HG03196 (cell line): ENCODE results near the gene NCKAP5.

ENCODE experiments used
- ATAC-seq: cut with Tn5 transposase; IDR thresholded peaks from one replicate; pipeline ENCODE4 v1.9.1; 2021; ENCODE audit not compliant: unreplicated experiment

The NCKAP5 gene

DNA sequence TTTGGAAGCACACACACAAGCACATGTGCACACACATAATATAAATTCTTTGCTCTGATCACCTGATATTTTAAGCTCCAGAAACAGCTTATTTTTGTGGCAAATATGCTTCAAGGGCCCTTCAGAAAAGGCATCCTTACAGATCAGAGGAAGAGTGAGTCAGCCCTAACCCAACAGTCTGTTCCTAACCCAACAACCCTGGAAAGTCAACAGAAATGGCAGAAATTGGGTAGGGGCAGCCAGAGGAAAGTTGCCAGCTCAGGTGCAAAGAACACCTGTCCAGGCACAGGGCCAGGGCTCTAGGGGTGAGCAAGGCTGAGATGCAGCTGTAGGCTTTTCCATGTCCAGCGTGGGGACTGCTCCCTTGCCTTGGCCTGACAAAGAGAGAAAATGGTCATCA lies 6.4 kb upstream of the NCKAP5 start:
- no peak for ATAC-seq

DNA sequence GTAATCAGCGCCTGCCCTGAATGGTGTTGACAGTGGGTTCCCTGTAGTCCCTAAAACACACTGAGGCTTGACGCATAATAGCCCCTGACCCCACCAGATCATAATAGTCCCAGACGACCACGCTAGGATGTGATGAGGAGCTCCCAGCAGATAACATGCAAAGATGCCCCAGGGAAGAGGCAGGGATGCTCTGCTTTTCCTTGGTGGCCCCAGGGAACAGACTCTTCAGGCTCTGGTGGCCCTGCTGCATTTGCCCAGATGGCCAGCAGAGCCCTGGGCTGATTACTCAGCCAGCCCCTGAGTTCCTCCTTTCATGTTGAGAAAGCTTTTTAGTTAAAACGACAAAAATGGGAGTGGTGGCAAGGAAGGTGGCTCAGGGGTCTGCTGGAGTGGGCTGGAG lies 5.9 kb upstream of the NCKAP5 start:
- ATAC-seq = no peak

DNA sequence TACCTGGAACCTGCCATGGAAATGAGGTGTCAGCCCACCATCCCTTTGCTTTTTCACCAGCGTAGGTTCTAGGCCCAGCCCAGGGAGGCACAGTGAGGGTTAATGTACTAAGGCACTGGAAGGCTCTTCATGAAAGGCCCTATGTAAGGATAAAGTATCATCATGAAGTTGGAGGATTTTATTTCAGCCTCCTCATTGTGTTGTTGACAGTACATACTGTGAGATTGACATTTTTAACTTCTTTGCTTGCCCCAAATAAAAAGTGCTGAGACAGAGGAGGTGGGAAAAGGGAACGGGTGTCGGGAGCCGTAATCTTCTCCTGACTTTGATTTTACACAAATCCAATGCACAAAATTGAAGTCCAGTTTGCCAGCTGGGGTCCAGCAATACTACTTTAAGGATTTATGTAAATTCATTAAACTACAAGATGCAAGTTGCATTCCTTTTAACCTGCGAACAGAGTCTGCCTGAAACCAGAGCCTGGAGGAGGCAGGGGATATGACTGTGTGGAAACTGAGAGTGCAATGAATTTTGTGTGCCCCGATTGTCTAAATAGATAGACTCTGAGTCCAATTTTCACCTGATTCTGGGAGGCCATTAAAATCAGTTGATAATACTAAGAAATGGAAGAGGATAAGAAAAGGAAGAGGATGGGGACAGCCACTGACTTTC lies 5.4 kb upstream of the NCKAP5 start:
- ATAC-seq = no peak

DNA sequence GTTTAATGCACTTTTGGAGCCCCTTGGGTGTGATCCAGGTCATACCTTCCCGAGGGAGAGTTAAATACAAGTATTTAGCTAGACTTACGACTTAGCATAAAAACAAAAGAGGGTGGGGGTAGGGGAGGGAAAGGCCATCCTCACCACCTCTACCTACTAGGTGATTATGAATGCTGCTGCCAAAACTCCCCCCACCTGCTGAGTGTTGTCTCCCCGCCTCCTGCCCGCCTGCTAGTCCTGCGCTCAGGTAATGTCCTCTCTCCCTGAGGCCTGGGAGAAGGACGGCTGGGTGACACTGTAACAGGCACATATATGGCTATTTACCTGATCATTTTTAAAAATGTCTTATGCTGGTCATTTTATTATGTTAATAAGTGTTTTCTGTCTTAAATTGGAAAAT lies 3.0 kb upstream of the NCKAP5 start:
- ATAC-seq = no peak

DNA sequence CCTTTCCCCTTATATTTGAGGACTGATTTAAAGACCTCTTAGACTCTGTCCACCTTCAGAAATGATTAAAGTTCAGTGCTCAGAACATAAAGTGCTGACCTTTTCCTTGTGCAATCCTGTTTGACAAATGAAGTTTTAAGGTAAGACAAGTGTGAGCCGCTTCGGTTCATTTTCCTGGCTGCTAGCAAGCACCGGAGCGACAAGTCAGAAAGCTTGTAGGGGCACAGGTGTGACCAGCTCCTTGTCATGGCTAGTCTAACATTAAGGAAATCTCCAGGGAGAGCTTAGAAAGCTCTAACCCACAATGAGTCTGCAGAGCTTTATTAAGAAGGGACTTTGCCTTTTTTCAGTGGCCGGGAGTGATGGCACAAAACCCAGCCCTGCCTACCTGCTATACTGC lies 2.3 kb upstream of the NCKAP5 start:
- no peak for ATAC-seq

DNA sequence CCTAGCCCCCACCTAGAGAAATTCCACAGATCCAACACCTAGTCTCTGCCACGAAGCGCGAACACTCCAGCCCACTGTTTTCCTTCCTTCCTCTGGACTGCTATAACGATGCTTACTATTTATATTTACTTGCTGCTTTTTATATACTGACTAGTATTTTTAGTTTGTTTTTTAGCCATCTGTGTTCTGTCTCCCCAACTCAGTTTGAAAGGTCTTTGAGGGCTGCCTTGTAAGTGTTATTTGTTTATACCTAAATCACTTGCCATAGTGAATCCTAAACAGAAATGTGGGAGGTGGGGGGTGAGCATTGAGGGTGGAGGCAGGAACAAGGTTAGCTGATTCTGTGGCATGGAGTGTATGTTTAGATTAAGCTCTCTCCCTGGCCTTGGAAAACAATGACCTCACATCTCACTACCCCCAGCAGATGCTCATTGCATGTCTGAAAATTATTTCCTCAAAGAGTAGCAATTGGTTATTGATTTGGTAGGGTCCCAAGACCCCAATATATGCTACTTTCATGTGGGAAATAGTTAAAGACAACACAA lies 1.1 kb upstream of the NCKAP5 start:
- no peak for ATAC-seq

DNA sequence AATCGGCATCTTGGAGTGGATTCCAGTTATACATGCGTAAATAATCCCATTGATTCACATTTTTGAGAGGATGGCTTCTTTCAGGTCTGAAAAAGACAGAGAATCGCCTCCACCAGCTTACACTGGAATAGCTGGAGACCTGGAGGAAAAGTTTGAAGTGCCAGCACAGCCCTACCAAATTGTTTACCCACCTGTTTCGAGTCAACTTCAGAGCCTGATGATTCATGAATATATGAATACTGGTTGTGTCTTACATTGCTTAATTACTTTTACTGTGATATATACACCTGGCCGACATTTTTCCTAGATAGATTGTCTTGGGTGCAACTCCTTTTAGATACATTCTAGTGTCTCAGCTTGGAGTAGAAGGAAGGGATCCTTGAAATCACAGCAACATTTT lies 335 bp upstream of the NCKAP5 start:
- no peak for ATAC-seq

DNA sequence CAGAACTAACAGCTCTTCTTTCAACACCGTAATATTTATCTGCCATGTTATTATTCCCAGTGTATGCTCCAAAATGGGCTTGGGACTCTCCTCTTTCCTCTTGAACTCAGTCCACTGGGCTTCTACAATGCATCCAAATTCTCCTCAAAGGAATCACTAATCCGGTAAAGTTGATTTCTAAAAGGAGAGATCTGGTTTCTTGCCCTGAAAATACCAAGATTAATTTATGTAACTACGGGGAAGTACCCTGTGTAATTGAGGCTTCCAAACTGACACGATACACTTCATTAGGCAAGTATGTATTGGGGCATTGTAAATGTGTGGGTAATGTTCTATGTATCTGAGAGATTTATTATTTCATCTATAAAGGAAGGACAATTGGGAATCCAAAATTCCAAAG lies 5.7 kb downstream of the NCKAP5 start:
- ATAC-seq = no peak

DNA sequence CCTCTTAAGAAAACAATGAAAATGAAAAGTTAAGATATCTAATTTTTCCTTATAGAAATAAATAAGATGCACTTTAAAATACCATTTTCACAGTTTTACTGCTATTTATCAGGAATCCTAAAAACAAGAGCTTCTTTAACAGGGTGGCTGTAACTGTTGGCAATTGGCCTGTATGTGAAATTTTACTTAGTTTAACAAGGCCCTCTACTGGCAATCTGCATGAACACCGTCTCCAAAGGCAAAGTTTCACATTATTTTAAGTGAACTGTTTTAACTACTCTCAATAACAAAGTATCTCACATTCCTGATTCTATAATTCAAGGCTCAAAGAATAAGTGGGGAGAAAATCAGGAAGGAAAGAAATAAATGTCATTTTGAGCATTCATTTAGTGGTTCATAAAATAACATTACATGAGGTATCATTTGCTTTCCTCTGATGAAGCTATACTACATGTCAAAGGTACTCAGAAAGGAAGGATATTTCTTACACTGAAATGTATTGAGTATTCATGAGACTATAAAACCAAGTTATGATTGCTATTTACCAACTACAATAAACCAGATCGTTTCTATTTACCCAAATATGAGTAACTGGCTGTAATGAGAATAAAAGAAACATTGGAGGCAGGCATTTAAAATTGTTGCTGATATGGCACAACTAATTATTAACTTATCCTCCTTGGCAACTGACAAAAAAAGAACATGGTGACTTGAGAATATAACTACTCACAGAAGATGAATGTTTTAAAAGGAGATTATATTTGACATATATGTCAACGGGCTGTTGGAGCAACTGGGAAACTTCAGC lies 7.0 kb downstream of the NCKAP5 start:
- ATAC-seq = peak; percentile 58

DNA sequence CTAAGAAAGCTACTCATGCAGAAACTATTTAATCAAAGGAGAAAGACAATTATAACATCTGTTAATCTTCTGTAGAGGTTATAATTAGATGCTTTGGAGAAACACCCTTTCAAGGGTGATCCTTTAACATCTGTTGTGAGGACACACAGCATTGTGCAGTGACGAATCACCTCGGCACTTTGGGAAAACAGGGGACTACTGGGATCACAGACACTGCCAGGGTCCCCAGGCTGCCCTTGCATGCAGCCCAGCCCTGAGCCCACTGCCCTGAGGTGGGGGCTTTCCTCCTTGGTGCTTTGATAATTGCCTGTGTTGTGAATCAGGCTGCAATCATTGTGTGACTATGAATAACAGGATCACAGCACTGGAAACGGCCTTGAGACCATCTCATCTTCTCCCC lies 10.6 kb downstream of the NCKAP5 start:
- ATAC-seq = no peak

DNA sequence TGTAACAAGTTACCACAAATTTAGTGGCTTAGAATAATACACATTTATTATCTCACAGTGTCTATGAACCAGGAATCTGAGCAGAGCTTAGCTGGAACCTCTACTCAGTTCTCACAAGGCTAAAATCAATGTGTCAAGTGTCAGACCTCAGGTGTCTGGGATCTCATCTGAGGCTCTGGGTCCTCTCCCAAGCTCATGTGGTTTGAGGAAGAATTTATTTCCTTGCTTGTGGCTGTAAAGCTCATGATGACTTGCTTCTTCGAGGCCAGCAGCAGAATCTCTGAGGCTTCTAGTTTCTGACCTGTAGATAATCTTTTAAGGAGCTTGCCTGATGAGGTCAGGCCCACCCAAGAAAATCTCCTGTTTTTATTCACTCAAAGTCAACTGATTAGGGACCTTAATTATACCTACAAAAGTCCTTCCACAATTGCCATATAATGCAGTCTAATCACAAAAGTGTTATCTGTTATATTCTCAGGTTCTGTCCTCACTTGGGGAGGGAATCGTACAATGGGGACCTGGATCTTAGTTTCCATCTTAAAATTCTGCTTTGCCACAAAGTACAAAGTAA lies 14.3 kb downstream of the NCKAP5 start:
- ATAC-seq = no peak

DNA sequence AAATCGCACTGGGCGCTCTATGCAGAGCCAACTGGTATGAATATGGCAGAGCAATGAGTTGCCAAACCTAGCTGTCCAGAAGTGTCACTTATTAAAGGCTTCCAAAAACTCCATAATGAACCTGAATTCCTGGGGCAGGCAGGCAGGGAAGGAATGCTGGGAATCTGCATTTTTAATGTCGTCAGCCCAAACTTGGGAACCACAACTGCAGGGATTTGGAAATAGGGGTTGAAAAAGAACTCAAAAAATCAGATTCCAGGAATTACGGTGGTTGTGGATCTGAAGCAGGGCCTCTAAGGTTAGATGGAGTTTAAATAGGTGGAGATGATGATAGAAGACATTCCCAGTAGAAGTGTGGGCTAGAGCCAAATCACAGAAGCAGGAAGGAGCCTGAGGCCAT lies 15.0 kb downstream of the NCKAP5 start:
- ATAC-seq = no peak

DNA sequence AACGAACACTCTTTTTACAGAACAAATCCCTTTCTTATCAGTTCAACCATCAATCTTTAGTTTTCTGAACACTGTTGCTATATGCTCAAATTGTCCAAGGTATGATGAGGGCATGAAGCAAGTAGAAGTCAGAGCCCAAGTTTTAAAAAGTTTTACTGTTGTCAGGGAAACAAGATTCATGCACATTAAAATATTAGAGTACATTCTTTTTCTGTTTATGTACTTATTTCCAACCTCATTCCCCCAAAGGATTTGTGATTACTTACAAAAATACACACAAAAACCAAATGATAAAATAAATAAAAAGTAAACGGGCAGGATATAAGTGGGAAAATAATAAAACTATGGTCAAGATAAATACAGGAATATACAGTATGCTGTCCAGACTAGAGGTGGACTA lies 15.4 kb downstream of the NCKAP5 start:
- ATAC-seq = no peak

DNA sequence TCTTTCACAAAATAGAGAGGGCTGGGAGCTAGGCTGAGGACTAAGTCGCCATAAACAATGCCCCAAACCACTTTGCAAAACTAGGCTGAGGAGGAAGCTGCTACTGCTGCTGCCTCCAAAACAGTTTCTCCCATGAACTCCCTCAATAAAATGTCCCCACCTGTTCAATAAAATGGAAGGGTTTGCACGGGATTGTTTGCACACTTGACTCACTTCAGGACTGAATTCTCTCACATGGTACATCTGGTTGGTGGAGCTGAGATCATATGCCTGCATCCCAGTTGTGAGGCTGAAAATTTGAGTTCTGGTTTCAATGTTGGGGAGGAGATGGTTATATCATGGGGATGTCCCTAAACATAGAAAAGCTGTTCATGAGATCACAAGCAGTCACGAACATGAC lies 26.5 kb downstream of the NCKAP5 start:
- no peak for ATAC-seq

DNA sequence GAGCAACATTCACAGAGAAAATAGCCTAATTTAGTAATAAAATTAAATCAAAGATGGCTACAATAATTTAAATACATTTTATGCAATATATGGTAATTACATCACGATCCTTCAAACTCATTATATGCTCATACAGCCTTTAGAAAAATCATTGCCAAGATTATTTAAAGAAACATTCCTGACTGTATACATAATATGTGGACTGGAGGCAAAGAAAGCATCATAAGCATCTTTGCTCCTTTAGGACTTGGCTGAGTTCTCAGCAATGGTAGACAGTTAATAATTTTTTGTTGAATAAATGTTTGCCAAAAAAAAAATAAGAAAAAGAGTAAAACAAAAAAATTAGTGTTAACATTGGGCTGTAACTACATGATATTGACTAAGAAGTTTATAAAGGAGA lies 26.9 kb downstream of the NCKAP5 start:
- no peak for ATAC-seq

DNA sequence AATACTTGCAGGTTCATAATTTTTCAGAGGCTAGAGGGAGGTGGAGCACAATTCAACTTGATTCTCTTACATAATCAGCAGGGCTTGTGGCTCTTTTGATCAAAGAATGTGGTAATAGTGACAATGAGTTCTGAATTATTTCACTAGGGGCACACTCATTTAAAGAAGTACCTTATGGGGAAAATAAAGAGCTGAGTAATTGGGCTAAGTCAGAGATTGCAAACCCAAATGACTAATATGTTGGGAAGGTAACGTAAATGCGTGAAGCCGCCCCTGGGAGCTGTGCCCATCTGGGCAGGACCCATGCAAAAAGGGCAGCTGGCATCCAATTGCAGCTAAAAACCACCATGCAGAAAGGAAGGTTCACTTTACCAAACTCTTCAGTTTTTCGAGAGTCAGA lies 35.3 kb downstream of the NCKAP5 start:
- no peak for ATAC-seq

DNA sequence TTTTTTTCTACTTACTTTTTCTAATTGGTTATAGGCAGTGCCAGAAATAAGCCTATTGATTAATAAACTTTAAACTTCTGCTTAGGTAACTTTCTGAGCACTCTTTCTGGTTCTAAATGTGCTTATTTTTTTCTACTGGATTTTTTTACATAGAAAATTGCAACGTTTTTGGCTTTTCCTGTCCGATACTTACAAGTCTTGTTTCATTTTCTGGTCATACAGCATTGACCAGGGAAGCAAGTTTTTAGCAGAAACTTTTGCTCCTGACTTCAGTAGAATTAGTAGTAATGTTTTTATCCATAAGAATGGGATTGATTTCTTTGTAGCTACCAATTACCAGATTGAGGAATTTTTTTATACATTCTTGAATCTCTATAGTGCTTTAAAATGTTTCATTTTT lies 36.9 kb downstream of the NCKAP5 start:
- no peak for ATAC-seq

DNA sequence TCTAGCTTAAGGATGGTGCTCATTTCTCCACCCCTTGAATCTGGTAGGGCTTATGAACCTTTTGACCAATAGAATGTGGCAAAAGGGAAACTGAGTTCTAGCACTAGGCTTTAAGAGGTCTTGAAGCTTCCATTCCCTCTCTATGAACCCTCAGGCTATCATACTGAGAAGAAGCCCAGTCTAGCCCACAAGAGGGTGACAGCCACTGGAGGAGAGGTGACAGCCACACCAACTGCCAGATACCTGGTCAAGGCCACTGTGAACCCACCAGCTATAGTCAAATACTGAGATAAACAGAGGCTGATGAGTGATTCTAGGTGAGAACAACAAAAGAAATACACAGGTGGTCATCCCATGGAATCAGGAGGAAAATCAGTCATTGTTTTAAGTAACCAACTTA lies 37.6 kb downstream of the NCKAP5 start:
- no peak for ATAC-seq

DNA sequence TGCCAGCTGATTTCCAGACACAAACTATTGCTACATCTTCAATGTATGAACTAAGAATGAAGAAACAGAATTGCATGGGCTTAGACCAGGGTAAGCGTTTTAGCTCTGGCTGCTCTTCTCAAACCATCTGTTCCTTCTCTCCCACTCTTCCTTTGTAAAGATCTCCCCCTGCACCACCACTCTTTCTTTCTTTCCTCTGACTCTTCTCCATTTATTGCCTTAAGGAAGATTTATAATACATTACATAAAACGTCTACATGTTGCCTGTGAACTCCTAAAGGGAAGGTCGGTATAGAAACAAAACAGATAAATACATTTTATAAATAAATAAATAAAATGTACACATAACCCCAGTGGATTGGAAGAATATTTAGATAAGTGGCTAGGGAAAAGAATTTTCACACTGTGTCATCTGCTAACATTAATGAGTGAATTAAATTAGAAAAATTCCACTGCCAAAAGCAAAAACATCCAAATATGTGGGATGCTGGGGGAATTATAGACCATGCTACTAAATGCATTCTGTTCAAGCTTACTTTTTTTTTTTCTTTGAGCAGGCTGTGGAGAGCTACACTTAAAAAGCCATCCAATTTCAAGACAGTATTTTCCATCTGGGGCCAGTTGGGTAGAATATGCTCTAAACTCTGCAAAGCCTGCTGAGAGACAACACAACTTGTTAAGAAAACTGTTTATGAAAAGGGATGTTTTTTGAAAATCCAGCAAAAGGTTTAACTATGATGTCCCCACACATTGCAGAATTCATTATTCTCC lies 41.5 kb downstream of the NCKAP5 start:
- ATAC-seq = no peak

DNA sequence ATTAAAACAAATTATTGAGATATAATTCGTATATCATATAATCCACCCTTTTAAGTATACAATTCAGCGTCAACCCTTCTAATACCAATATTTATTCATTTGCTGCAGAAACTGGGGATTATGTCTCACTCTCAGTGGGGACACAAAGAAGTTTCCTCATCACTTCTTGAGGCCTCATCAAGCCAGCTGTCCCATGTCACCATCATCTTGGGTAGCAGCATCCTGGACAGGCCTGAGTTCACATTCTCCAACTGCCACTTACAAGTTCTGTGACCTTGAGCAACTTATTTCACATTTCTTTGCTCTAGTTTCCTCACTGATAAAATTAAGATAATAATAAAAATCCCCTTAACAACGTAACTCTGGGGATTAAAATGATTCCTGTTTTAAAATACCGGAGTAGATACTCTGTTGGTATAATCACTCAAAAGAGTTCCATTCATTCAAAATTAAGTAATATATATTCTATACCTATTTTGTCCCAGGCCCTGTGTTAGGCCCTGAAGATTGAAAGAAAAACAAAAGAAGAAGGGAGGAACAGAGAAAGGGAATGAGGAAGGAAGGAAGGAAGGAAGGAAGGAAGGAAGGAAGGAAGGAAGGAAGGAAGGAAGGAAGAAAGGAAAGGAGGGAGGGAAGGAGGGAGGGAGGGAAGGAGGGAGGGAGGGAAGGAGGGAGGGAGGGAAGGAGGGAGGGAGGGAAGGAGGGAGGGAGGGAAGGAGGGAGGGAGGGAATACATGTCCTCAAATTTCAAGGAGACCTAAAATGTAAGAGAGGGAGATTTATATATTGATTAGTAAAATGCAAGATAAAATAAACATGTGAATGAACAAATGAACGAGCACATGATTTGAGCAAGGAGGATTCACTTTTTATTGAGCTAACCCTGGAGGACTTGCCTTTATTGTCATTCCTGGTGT lies 42.4 kb downstream of the NCKAP5 start:
- no peak for ATAC-seq
